GM10266 (cell line): ENCODE results near the gene ST6GALNAC6.
A peak's percentile ranks its signal among the peaks of the same experiment; 100 is the strongest.

Source experiments
- DNase-seq: peaks from one replicate; pipeline ENCODE4 v3.0.0; 2012; ENCODE audit errors: extremely low spot score
- CTCF ChIP-seq: IDR thresholded peaks from 2 replicates; pipeline ENCODE4 v1.5.1; 2012; ENCODE audit warnings: mild to moderate bottlenecking, low read depth; ENCODE audit not compliant: control insufficient read depth, insufficient read depth; ENCODE audit errors: missing control alignments

ST6GALNAC6 gene

GRCh38 chr9:127926906-127927200 lies 27.4 kb upstream of the ST6GALNAC6 start:
- DNase-seq = no peak
- no peak for TF ChIP-seq CTCF

GRCh38 chr9:127925959-127926905 lies 26.8 kb upstream of the ST6GALNAC6 start:
- no peak for DNase-seq
- TF ChIP-seq CTCF = no peak

- DNase-seq = no peak
- TF ChIP-seq CTCF = no peak
Measured at GRCh38 chr9:127924736-127925444, 25.5 kb upstream of the ST6GALNAC6 start.

GRCh38 chr9:127923771-127924170 lies 24.4 kb upstream of the ST6GALNAC6 start:
- DNase-seq = no peak
- no peak for TF ChIP-seq CTCF

GRCh38 chr9:127923046-127923445 lies 23.6 kb upstream of the ST6GALNAC6 start:
- DNase-seq = no peak
- no peak for TF ChIP-seq CTCF

- DNase-seq = peak; percentile 87
- peak; percentile 96 for TF ChIP-seq CTCF
Measured at GRCh38 chr9:127921557-127922120, 22.2 kb upstream of the ST6GALNAC6 start.
